ENCODE results near the gene ADH7.

ADH7 gene

GRCh38 chr4:99400831-99401230, 34.3 kb downstream of the ADH7 start:
- H3K9me3 ChIP-seq (ENCODE audit: control insufficient read depth, insufficient read depth, low read length), result no peaks in the 10 kb centered on the region
- H3K4me1 ChIP-seq (ENCODE audit: control insufficient read depth, insufficient read depth, low read length), result peaks cover 16% of the 10 kb centered on the region
- no peak overlapping the region for H3K27ac ChIP-seq (ENCODE audit: low read depth, low read length)

GRCh38 chr4:99399017-99399416, 36.1 kb downstream of the ADH7 start:
- H3K9ac ChIP-seq (ENCODE audit: low read depth, low read length), result no peak overlapping the region
- H3K27ac ChIP-seq (ENCODE audit: low read depth, low read length), result no peak overlapping the region
- H3K36me3 ChIP-seq (ENCODE audit: control insufficient read depth, insufficient read depth, low read length), result no peaks in the 10 kb centered on the region
- no peak overlapping the region for H3K4me3 ChIP-seq (ENCODE audit: low read depth, low read length)
- H3K27me3 ChIP-seq (ENCODE audit: control insufficient read depth, insufficient read depth, low read length), result no peaks in the 10 kb centered on the region
- H3K9me3 ChIP-seq (ENCODE audit: control insufficient read depth, insufficient read depth, low read length), result no peaks in the 10 kb centered on the region
- H3K4me1 ChIP-seq (ENCODE audit: control insufficient read depth, insufficient read depth, low read length), result peaks cover 3% of the 10 kb centered on the region; the same call in 1 of the 2 replicates

More at GRCh38 chr4:99400831-99401230, 34.3 kb downstream of the ADH7 start:
- Histone ChIP-seq H3K4me3 (ENCODE audit: low read depth, low read length) (no peak overlapping the region), H3K9ac (ENCODE audit: low read depth, low read length) (no peak overlapping the region), H3K27me3 (ENCODE audit: control insufficient read depth, insufficient read depth, low read length) (no peaks in the 10 kb centered on the region), H3K36me3 (ENCODE audit: control insufficient read depth, insufficient read depth, low read length) (no peaks in the 10 kb centered on the region)

GRCh38 chr4:99395595-99396364, 39.4 kb downstream of the ADH7 start:
- Histone ChIP-seq H3K4me1 (ENCODE audit: control insufficient read depth, insufficient read depth, low read length) (no peaks in the 10 kb centered on the region), H3K4me3 (ENCODE audit: low read depth, low read length) (no peak overlapping the region), H3K9me3 (ENCODE audit: control insufficient read depth, insufficient read depth, low read length) (no peaks in the 10 kb centered on the region), H3K27me3 (ENCODE audit: control insufficient read depth, insufficient read depth, low read length) (no peaks in the 10 kb centered on the region), H3K9ac (ENCODE audit: low read depth, low read length) (no peak overlapping the region), H3K27ac (ENCODE audit: low read depth, low read length) (no peak overlapping the region), H3K36me3 (ENCODE audit: control insufficient read depth, insufficient read depth, low read length) (no peaks in the 10 kb centered on the region)

- Histone ChIP-seq H3K36me3 (ENCODE audit: control insufficient read depth, insufficient read depth, low read length) (no peaks in the 10 kb centered on the region), H3K9me3 (ENCODE audit: control insufficient read depth, insufficient read depth, low read length) (no peaks in the 10 kb centered on the region), H3K4me1 (ENCODE audit: control insufficient read depth, insufficient read depth, low read length) (no peaks in the 10 kb centered on the region), H3K27me3 (ENCODE audit: control insufficient read depth, insufficient read depth, low read length) (no peaks in the 10 kb centered on the region), H3K4me3 (ENCODE audit: low read depth, low read length) (no peak overlapping the region), H3K9ac (ENCODE audit: low read depth, low read length) (no peak overlapping the region), H3K27ac (ENCODE audit: low read depth, low read length) (no peak overlapping the region)
Measured at GRCh38 chr4:99394896-99395295, 40.2 kb downstream of the ADH7 start.

GRCh38 chr4:99390055-99390454, 45.1 kb downstream of the ADH7 start:
- no peaks in the 10 kb centered on the region for H3K27me3 ChIP-seq (ENCODE audit: control insufficient read depth, insufficient read depth, low read length)
- H3K4me1 ChIP-seq (ENCODE audit: control insufficient read depth, insufficient read depth, low read length), result no peaks in the 10 kb centered on the region
- no peak overlapping the region for H3K4me3 ChIP-seq (ENCODE audit: low read depth, low read length)
- H3K36me3 ChIP-seq (ENCODE audit: control insufficient read depth, insufficient read depth, low read length), result no peaks in the 10 kb centered on the region
- H3K9ac ChIP-seq (ENCODE audit: low read depth, low read length), result no peak overlapping the region
- no peaks in the 10 kb centered on the region for H3K9me3 ChIP-seq (ENCODE audit: control insufficient read depth, insufficient read depth, low read length)
- H3K27ac ChIP-seq (ENCODE audit: low read depth, low read length), result no peak overlapping the region

GRCh38 chr4:99389606-99390005, 45.5 kb downstream of the ADH7 start:
- Histone ChIP-seq H3K36me3 (ENCODE audit: control insufficient read depth, insufficient read depth, low read length) (no peaks in the 10 kb centered on the region), H3K27me3 (ENCODE audit: control insufficient read depth, insufficient read depth, low read length) (no peaks in the 10 kb centered on the region), H3K4me1 (ENCODE audit: control insufficient read depth, insufficient read depth, low read length) (no peaks in the 10 kb centered on the region), H3K4me3 (ENCODE audit: low read depth, low read length) (no peak overlapping the region), H3K9ac (ENCODE audit: low read depth, low read length) (no peak overlapping the region), H3K27ac (ENCODE audit: low read depth, low read length) (no peak overlapping the region), H3K9me3 (ENCODE audit: control insufficient read depth, insufficient read depth, low read length) (no peaks in the 10 kb centered on the region)

GRCh38 chr4:99383833-99384392, 51.2 kb downstream of the ADH7 start:
- Histone ChIP-seq H3K9me3 (ENCODE audit: control insufficient read depth, insufficient read depth, low read length) (no peaks in the 10 kb centered on the region), H3K4me1 (ENCODE audit: control insufficient read depth, insufficient read depth, low read length) (no peaks in the 10 kb centered on the region), H3K4me3 (ENCODE audit: low read depth, low read length) (no peak overlapping the region), H3K27ac (ENCODE audit: low read depth, low read length) (no peak overlapping the region), H3K36me3 (ENCODE audit: control insufficient read depth, insufficient read depth, low read length) (no peaks in the 10 kb centered on the region), H3K27me3 (ENCODE audit: control insufficient read depth, insufficient read depth, low read length) (no peaks in the 10 kb centered on the region), H3K9ac (ENCODE audit: low read depth, low read length) (no peak overlapping the region)

GRCh38 chr4:99383399-99383798, 51.7 kb downstream of the ADH7 start:
- no peaks in the 10 kb centered on the region for H3K27me3 ChIP-seq (ENCODE audit: control insufficient read depth, insufficient read depth, low read length)
- H3K27ac ChIP-seq (ENCODE audit: low read depth, low read length), result no peak overlapping the region
- no peaks in the 10 kb centered on the region for H3K36me3 ChIP-seq (ENCODE audit: control insufficient read depth, insufficient read depth, low read length)
- H3K9me3 ChIP-seq (ENCODE audit: control insufficient read depth, insufficient read depth, low read length), result no peaks in the 10 kb centered on the region
- no peaks in the 10 kb centered on the region for H3K4me1 ChIP-seq (ENCODE audit: control insufficient read depth, insufficient read depth, low read length)
- no peak overlapping the region for H3K9ac ChIP-seq (ENCODE audit: low read depth, low read length)
- H3K4me3 ChIP-seq (ENCODE audit: low read depth, low read length), result no peak overlapping the region

- Histone ChIP-seq H3K27ac (ENCODE audit: low read depth, low read length) (no peak overlapping the region), H3K9ac (ENCODE audit: low read depth, low read length) (no peak overlapping the region)
Measured at GRCh38 chr4:99382745-99383360, 52.3 kb downstream of the ADH7 start.

GRCh38 chr4:99381588-99382175, 53.5 kb downstream of the ADH7 start:
- Histone ChIP-seq H3K9me3 (ENCODE audit: control insufficient read depth, insufficient read depth, low read length) (no peaks in the 10 kb centered on the region), H3K27ac (ENCODE audit: low read depth, low read length) (no peak overlapping the region), H3K4me3 (ENCODE audit: low read depth, low read length) (no peak overlapping the region), H3K9ac (ENCODE audit: low read depth, low read length) (no peak overlapping the region), H3K27me3 (ENCODE audit: control insufficient read depth, insufficient read depth, low read length) (no peaks in the 10 kb centered on the region), H3K36me3 (ENCODE audit: control insufficient read depth, insufficient read depth, low read length) (no peaks in the 10 kb centered on the region), H3K4me1 (ENCODE audit: control insufficient read depth, insufficient read depth, low read length) (no peaks in the 10 kb centered on the region)

More at GRCh38 chr4:99382745-99383360, 52.3 kb downstream of the ADH7 start:
- H3K27me3 ChIP-seq (ENCODE audit: control insufficient read depth, insufficient read depth, low read length), result no peaks in the 10 kb centered on the region
- H3K9me3 ChIP-seq (ENCODE audit: control insufficient read depth, insufficient read depth, low read length), result no peaks in the 10 kb centered on the region
- no peak overlapping the region for H3K4me3 ChIP-seq (ENCODE audit: low read depth, low read length)
- no peaks in the 10 kb centered on the region for H3K4me1 ChIP-seq (ENCODE audit: control insufficient read depth, insufficient read depth, low read length)
- H3K36me3 ChIP-seq (ENCODE audit: control insufficient read depth, insufficient read depth, low read length), result no peaks in the 10 kb centered on the region

- H3K4me1 ChIP-seq (ENCODE audit: control insufficient read depth, insufficient read depth, low read length), result no peaks in the 10 kb centered on the region
- peaks cover 2% of the 10 kb centered on the region; the same call in 1 of the 2 replicates for H3K9me3 ChIP-seq (ENCODE audit: control insufficient read depth, insufficient read depth, low read length)
- no peaks in the 10 kb centered on the region for H3K36me3 ChIP-seq (ENCODE audit: control insufficient read depth, insufficient read depth, low read length)
- H3K27ac ChIP-seq (ENCODE audit: low read depth, low read length), result no peak overlapping the region
- no peak overlapping the region for H3K4me3 ChIP-seq (ENCODE audit: low read depth, low read length)
- no peaks in the 10 kb centered on the region for H3K27me3 ChIP-seq (ENCODE audit: control insufficient read depth, insufficient read depth, low read length)
- H3K9ac ChIP-seq (ENCODE audit: low read depth, low read length), result no peak overlapping the region
Measured at GRCh38 chr4:99379571-99379970, 55.6 kb downstream of the ADH7 start.
